GM19238 (cell line): Measurements from ENCODE around the gene PLEKHG4.
A peak's percentile ranks its signal among the peaks of the same experiment; 100 is the strongest.

Experiments used
- DNase-seq: peaks from one replicate; pipeline ENCODE4 v3.0.0; 2011; ENCODE audit warnings: low spot score; ENCODE audit not compliant: insufficient read length

The PLEKHG4 gene

GRCh38 chr16:67286441-67287235 lies 7.3 kb downstream of the PLEKHG4 start:
- no peak for DNase-seq

DNA sequence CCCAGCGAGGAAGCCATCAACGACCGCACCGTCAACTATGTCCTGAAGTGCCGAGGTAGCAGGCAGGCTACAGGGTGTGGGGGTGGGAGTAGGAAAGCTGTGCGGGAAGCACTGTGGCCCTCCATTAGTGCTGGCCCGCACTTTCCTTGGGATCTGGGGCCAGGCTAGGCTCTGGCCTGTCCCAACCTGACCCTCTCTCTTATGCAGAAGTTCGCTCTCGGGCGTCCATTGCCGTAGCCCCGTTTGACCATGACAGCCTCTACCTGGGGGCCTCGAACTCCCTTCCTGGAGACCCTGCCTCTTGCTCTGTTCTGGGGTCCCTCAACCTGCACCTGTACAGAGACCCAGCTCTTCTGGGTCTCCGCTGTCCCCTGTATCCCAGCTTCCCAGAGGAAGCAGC lies 8.6 kb downstream of the PLEKHG4 start:
- DNase-seq: no peak

DNA sequence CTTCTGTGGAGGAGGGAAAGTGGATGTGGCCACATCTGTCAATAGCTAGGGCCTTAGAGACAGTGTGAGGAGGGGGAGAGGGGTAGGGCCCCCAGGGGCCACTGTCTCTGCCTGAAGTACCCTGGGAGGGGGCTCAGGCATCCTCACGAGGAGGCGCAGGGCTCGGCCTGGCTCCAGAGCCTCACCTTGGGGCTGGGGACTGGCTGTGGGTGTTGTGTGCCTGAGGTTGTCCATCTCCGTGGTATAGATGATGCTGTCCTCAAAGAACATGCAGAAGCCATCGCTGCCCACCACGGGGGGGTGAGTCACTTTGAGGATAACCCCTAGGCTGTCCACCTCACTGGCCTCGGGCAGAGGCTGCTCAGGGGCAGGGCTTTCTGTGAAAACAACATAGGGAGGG lies 12.1 kb downstream of the PLEKHG4 start:
- no peak for DNase-seq

DNA sequence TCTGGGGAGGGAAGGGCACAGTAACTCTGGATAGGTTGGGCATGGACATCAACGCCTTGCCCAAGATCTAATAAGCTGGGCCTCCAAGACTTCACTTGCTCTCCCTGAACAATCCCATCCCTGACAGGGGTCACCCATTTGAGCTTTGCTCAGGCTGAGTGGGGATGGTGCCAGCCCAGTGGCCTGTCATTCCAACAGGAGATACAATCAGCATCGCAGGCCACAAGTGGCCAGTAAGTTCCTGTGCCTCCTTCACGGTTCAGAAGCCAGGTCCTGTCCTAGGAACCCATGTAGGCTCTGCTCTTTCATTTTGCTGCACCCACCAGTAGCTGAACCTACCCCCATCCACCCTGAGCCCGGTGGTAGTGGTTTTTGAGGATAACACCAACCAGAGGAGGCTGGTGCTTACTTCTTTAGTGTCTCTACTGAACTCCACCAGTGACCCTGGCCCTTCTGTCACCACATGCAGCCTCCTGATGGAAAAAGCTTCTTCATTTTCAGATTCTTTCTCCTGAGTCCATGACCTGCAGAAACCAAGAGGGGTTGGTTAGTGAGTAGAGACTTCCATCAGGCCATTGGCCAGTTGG lies 14.9 kb downstream of the PLEKHG4 start:
- no peak for DNase-seq

GRCh38 chr16:67294938-67295361 lies 15.6 kb downstream of the PLEKHG4 start:
- no peak for DNase-seq

- no peak for DNase-seq
Observed at GRCh38 chr16:67296420-67296819, 17.1 kb downstream of the PLEKHG4 start.

DNA sequence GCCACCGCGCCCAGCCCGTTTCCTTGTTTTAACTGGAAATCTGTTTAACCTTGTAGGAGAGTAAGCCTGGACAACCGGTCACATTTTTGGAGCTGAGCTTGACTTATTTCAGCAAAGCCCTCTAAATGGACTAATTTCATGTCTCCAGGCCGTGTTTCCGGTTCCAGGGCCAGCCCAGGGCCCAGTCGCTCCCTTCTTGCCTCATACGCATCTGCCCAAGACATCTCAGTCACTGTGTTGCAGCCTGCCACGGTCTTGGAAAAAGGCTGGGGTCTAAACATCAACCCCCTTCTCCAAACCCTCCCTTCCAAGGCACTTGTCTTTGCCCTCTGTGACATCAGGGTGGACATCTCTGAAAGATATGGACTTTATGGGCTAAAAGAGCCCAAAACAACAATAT lies 18.9 kb downstream of the PLEKHG4 start:
- no peak for DNase-seq

DNA sequence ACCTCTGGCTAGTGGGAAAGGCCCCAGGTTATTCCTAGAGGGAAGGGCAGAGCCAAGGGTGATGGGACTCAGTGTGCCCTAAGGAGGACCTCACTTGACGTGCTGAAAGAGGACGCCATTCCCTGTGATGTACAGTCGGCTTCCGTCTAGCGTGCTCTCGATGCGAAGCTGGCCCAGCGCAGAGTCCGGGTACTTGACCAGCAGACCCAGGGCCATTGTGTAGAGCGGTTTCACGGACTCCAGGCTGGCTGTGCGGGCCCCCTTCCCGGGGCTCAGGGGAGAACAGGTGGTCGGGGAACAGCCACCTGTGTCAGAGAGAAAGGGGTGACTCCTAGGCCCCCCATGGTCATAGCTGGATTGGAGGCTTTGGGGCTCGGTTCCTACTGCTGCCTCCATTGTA lies 19.9 kb downstream of the PLEKHG4 start:
- no peak for DNase-seq

GRCh38 chr16:67301080-67301782 lies 21.9 kb downstream of the PLEKHG4 start:
- no peak for DNase-seq

- DNase-seq: no peak
Observed at GRCh38 chr16:67302076-67302475, 22.7 kb downstream of the PLEKHG4 start.

DNA sequence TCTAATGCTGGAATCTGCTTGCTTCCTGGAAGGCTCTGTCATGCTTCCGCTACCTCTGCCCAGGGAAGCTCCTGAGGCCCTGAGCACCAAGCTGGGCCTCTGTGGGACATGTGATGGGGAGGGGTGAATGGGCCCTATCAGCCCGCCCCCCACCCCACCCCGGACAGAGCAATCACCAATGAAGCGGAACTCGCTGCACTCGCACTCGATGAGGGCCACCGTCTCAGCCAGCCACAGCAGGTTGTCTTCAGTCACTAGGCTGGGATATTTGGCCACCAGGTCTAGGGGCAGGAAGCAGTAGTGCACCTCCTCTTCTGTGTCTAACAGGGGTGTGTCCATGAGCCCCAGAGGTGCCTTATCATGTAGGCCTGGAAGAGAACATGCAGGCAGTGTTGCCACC lies 23.6 kb downstream of the PLEKHG4 start:
- no peak for DNase-seq

DNA sequence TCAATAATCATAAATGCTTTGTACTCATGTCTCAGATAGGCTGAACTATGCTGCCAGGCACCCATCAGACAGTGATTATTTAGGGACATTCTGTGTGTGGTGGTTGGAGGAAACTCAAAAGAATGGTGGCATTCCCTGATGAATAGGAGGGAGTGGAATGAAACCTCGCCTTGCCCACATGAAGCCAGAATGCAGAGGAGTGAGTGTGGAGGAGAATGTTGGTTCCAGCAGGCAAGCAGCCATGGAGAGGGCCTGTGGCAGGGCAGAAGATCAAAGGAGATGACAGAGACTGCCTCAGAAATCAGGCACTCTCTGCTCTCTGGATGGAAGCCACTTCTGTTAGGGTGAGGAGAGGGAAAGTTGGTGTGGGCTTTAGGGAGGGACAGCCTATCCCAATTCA lies 24.7 kb downstream of the PLEKHG4 start:
- DNase-seq: no peak

DNA sequence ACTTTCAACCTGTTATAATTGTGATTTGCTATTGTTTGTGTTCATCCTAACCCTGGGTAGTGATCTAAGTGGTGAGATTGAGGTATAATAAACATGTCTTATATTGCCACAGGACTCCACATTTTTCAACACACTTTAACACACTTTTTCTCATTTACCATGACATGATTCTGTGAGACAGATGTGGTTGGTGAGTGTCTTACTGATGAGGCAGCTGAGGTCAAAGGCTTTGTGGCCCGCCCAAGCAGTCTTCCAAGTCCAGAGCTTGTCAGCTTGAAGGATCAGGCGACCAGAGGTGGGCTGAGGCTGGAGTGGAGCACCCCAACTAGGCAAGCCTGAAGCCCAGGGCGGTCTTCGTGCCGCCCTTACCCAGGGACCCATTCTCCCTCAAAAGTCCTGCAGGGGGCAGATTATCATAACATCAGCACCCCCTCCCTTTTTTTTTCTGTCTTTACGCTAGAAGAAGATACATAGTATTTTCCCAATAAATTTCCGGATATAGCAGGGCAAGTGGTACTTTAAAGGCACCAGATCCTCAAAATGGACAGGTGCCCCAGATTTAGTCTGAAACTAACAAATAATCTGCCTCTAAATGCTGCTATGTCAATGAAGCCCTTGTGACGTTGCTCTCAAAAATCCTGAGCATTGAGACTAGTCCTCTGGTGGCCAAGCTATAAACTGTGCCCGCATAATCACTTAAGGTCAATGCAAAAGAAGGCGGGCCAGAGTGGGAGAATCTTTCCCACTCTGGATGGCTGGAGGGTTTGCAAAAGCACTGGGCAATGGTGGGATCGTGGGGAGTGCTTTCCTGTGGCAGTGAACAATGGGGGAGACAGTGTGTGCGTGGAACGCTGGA lies 26.1 kb downstream of the PLEKHG4 start:
- no peak for DNase-seq

DNA sequence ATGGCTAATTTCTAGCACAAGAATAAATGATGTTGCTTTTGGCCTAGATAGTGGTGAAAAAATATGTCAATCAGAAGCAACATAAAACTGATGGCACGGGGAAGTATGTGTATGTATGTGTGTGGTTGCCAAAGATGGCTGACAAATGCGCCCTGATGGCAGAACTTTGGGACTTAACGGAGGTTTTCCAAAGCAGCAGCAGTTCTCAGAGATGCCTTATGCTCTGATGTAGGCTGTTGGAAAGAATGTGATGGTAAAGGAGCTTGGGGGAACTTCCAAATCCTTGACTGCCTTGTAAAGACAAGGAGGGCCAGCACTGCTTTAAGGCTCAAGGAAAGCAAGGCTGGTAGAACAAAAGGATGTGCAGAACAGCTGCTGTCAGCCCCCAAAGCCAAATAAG lies 31.2 kb downstream of the PLEKHG4 start:
- DNase-seq: no peak

DNA sequence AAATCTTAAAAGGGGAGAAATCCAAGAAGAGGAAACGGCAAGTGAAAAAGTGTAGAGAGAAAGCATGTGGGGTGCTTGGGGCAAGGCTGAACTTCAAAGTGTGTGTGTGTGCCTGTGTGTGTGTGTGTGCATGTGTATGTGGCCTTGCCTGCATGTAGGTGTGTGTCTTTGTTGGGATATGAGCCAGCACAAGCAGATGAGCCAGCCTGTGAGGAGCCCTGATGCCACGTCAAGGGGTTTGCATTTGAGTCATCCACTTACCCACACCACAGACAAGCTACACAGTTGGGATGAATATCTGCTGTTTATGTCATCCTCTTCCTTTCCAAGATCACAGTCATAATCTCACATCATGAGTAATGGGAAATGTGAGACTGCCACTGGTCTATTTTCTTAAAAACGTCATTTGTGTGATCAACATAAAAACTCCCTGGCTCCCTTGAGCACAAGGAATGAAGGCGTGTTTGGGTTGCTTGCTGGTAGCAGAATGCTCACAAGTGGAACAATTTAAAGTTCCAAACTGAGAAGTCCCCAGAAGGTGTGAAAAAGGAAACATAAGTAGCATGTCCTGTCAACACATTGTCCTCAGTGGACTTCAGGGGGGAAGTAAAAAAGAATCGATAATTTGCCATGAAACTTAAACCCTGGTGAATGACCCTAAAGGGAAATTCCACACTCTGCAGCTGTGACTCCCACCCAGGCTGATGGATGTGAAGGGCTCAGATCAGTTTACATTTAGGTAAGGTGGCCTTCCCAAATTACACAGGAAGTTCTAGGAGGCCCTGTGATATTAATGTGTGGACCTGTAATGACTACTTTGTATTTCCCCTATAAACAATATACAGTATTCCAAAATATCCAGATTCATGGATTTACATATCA lies 32.5 kb downstream of the PLEKHG4 start:
- no peak for DNase-seq

GRCh38 chr16:67312719-67313118 lies 33.4 kb downstream of the PLEKHG4 start:
- no peak for DNase-seq

DNA sequence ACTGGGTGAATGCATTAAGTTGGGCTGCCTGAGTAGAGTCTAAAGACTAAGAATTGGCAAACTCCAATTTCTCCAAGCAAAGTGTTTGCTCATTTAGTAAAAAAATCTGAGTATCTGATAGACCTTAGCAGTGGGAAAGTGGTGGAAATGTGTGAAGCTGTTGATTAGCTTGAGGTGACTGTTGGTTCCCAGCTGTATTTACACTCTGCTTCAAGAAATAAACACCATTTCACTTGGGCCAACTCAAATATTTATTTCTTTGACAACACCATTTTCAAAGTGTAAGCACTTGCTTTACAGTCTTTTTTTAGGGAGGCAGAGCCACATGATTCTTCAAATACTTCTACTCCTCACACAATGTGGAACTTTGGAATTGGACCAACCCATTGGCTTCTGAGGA lies 38.5 kb downstream of the PLEKHG4 start:
- no peak for DNase-seq

- no peak for DNase-seq
Observed at GRCh38 chr16:67326115-67326471, 46.8 kb downstream of the PLEKHG4 start.

- DNase-seq: peak; percentile 60
Observed at GRCh38 chr16:67326472-67327309, 47.4 kb downstream of the PLEKHG4 start, which contains the start of the genes KCTD19 and LRRC36. TSS of gene KCTD19 (minus strand) at chr16:67326741. CDS start at chr16:67326707, 34 bp downstream. TSS of gene LRRC36 (plus strand) at chr16:67326815. CDS start at chr16:67326863, 48 bp downstream.

DNA sequence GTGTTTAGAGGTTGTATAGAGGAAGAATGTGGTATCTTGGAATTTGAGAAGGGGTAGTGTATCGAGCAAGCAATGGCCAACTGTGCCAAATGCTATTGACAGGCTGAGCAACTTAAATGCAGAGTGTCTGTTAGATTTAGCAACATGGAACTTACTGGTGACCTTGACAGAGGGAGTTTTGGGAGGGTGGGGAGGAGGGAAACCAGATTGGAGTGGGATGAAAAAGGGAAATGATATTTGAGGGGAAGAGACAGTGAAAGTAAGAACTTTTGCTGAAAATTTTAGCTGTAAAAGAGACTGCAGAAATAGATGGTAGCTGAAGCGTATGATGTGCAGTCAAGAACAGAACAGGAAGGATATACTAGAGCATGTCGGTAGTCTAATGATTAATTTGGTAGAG lies 48.4 kb downstream of the PLEKHG4 start:
- no peak for DNase-seq
